K562 (cell line): ENCODE measurements around the gene CIAO3. TPM values are rescaled to one million over a fixed set of nuclear protein-coding genes. Genes with fewer than 3 reads are reported as not detected.

Experiments used
- ARHGAP35 ChIP-seq: fragments of 450-650 bp; IDR thresholded peaks from 2 replicates; pipeline ENCODE4 v1.6.1; 2018; ENCODE audit not compliant: partially characterized antibody
- ETV1 ChIP-seq: fragments of 450-650 bp; conservative IDR thresholded peaks from 2 replicates; pipeline ENCODE4 v1.6.1; 2016; ENCODE audit warnings: missing genetic modification characterization, control low read depth, low read depth, missing compliant biosample characterization
- HMGN3 ChIP-seq: IDR thresholded peaks from 2 replicates; pipeline ENCODE4 v1.6.1; 2011; ENCODE audit warnings: borderline replicate concordance, low read depth, mild to moderate bottlenecking, mixed read lengths, low read length; ENCODE audit not compliant: insufficient read length; ENCODE audit errors: extremely low read depth
- HOXB6 ChIP-seq: fragments of 250-450 bp; sonication (Bioruptor Pico); IDR thresholded peaks from 2 replicates; pipeline ENCODE4 v1.5.1; 2022; ENCODE audit warnings: mild to moderate bottlenecking, borderline replicate concordance
- MAZ ChIP-seq, 2 experiments: fragments of 450-650 bp in 1 of 2; sonication (generic) in 1 of 2; formaldehyde crosslinking; IDR thresholded peaks in 1 of 2; conservative IDR thresholded peaks in 1 of 2; 2 replicates each; pipeline versions ENCODE4 v1.4.0 to v1.5.0; 2020; ENCODE audit warnings: mild to moderate bottlenecking in 1 of 2, missing genetic modification reagents in 1 of 2
- PTBP1 ChIP-seq: fragments of 200-400 bp; formaldehyde crosslinking; IDR thresholded peaks from 2 replicates; pipeline ENCODE4 v1.6.1; 2017; ENCODE audit warnings: low read depth, low read length
- RHOXF2B ChIP-seq: fragments of 250-450 bp; sonication (Bioruptor Pico); conservative IDR thresholded peaks from 2 replicates; pipeline ENCODE4 v1.5.1; 2021
- SUPT5H ChIP-seq: fragments of 450-650 bp; IDR thresholded peaks from 2 replicates; pipeline ENCODE4 v1.6.1; 2016
- TCF3 ChIP-seq: sonication (generic); formaldehyde crosslinking; IDR thresholded peaks from 2 replicates; pipeline ENCODE4 v1.4.0; 2020; ENCODE audit warnings: mild to moderate bottlenecking, missing genetic modification reagents
- TGIF2 ChIP-seq: sonication (generic); formaldehyde crosslinking; IDR thresholded peaks from 2 replicates; pipeline ENCODE4 v1.8.1; 2022; ENCODE audit warnings: mild to moderate bottlenecking, missing genetic modification reagents, moderate library complexity
- YY1 ChIP-seq, 3 experiments: IDR thresholded peaks; 2 replicates each; pipeline ENCODE4 v1.6.1; 2011; ENCODE audit warnings: low read length in 2 of 3, mild to moderate bottlenecking in 2 of 3, moderate library complexity in 2 of 3, borderline replicate concordance in 1 of 3, control low read depth in 1 of 3, low read depth in 1 of 3; ENCODE audit not compliant: insufficient read depth in 3 of 3, insufficient replicate concordance in 2 of 3, control insufficient read depth in 1 of 3, insufficient read length in 1 of 3; ENCODE audit errors: extremely low read depth in 1 of 3
- polyA plus RNA-seq, 8 experiments: library from polyadenylated mRNA; depleted of rRNA in 4 of 8; stranded (reverse) in 5 of 8; unstranded in 3 of 8; fragments of >200 nt; fragmentation: Nextera tagmentation in 2 of 8; fragmentation: Illumina TruSeq in 1 of 8; extraction: Ambion mirVana in 2 of 8; extraction: Trizol in 1 of 8; gene quantifications; 2 replicates each; pipeline versions ENCODE4 v1.2.1 to v1.2.3, GENCODE V29; 2011 to 2014; ENCODE audit warnings: inconsistent platforms in 1 of 8, missing spikeins in 1 of 8
- total RNA-seq, 7 experiments: library from RNA; depleted of rRNA in 6 of 7; stranded (reverse); fragments of >200 nt in 6 of 7; fragmentation: Illumina TruSeq in 2 of 7; extraction: Trizol in 2 of 7; gene quantifications; 2 replicates each; pipeline versions ENCODE4 v1.2.1 to v1.2.3, GENCODE V29; 2011 to 2021; ENCODE audit warnings: low replicate concordance in 1 of 7
- TF ChIP-seq, protein P1 (sequence below), 2 experiments: IDR thresholded peaks; 2 replicates each; pipeline ENCODE4 v1.6.1; 2012; ENCODE audit warnings: improper control_type of control experiment in 2 of 2, low read depth in 2 of 2, low read length in 2 of 2, borderline replicate concordance in 1 of 2
- TF ChIP-seq, protein P2 (sequence below): sonication (generic); formaldehyde crosslinking; IDR thresholded peaks from 2 replicates; pipeline ENCODE4 v1.8.0; 2022; ENCODE audit warnings: missing genetic modification reagents, mild to moderate bottlenecking, moderate library complexity, borderline replicate concordance

The CIAO3 gene
- total and polyA plus RNA-seq, 9 of the 15 experiments (the other 6 are each of a cell fraction or from before 2014, with no cell fraction given) = 2.2 to 35.6 (median 18.7) TPM

DNA sequence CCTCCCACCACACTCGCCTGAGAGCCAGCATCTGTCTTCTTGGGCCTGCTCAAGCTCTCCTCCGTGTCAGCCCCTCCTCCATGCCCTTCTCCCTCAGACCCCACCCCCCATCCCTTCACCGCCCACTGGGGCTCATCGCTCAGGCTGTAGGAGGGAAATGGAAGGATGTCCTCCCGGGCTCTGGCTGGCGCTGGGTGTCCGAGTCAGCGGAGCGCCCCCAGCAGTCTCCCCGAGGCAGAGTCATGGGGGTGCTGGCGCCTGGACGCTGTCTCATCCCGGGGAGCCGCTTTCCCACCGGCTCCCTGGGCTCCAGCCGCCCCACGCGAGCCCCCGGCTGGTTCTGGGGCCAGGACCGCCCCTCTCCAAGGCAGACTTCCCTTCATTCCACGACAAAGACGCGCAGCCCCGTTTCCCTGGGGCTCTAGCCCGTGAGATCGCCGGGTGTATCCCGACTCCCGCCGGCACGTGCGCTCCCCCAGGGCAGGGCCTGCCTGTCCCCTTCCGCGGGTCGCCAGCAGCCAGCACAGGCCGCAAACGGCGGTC is 20.3 kb downstream of the CIAO3 start (continued):
- peak; percentile 52; the same call in 1 of the 2 replicates for TF ChIP-seq ETV1
- 0 out of 2 replicates have a peak, but pooled peaks have one; percentile 1 for TF ChIP-seq TCF3 (CRISPR knock-in tag)
- TF ChIP-seq, protein P1, sequence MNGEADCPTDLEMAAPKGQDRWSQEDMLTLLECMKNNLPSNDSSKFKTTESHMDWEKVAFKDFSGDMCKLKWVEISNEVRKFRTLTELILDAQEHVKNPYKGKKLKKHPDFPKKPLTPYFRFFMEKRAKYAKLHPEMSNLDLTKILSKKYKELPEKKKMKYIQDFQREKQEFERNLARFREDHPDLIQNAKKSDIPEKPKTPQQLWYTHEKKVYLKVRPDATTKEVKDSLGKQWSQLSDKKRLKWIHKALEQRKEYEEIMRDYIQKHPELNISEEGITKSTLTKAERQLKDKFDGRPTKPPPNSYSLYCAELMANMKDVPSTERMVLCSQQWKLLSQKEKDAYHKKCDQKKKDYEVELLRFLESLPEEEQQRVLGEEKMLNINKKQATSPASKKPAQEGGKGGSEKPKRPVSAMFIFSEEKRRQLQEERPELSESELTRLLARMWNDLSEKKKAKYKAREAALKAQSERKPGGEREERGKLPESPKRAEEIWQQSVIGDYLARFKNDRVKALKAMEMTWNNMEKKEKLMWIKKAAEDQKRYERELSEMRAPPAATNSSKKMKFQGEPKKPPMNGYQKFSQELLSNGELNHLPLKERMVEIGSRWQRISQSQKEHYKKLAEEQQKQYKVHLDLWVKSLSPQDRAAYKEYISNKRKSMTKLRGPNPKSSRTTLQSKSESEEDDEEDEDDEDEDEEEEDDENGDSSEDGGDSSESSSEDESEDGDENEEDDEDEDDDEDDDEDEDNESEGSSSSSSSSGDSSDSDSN (IDR thresholded peaks at IDR 0.05; ENCODE audit: borderline replicate concordance in 1 of 2, low read depth in 2 of 2, low read length in 2 of 2) = 0 out of 4 replicates have a peak, but pooled peaks of 1 of the 2 experiments have one; percentile 20
- TF ChIP-seq MAZ (CRISPR knock-in tag; conservative IDR thresholded peaks at IDR 0.05 in 1 of 2, IDR thresholded peaks at IDR 0.05 in 1 of 2) = peak in 1 of 2 experiments; percentile 72; a peak in 2 of 4 replicates
- no peak for TF ChIP-seq TGIF2 (CRISPR knock-in tag)
- no peak for TF ChIP-seq HOXB6 (CRISPR knock-in tag)
- TF ChIP-seq YY1 (IDR thresholded peaks at IDR 0.05; ENCODE audit: borderline replicate concordance in 1 of 3, control insufficient read depth in 1 of 3, extremely low read depth in 1 of 3, insufficient read depth in 3 of 3, insufficient read length in 1 of 3, insufficient replicate concordance in 2 of 3, low read depth in 1 of 3, low read length in 2 of 3) = peak in 1 of 3 experiments; percentile 82
- TF ChIP-seq HMGN3 = peak; percentile 20
- peak; percentile 71 for TF ChIP-seq SUPT5H
- 0 out of 2 replicates have a peak, but pooled peaks have one; percentile 55 for TF ChIP-seq PTBP1
- no peak for TF ChIP-seq ARHGAP35
- TF ChIP-seq, protein P2, sequence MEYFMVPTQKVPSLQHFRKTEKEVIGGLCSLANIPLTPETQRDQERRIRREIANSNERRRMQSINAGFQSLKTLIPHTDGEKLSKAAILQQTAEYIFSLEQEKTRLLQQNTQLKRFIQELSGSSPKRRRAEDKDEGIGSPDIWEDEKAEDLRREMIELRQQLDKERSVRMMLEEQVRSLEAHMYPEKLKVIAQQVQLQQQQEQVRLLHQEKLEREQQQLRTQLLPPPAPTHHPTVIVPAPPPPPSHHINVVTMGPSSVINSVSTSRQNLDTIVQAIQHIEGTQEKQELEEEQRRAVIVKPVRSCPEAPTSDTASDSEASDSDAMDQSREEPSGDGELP (CRISPR knock-in tag) = peak; percentile 61
- no peak for TF ChIP-seq RHOXF2B (CRISPR knock-in tag)
